ENCODE results near the gene STK32A.
"Not testable (repeated sequence)": the region's sequence is repeated elsewhere in the genome, so short reads cannot be mapped to it uniquely, and the experiment has no call there.

The STK32A gene

GRCh38 chr5:147348451-147348850 is 113.6 kb downstream of the STK32A start:
- no peak for DNase-seq

GRCh38 chr5:147349241-147349640 is 114.4 kb downstream of the STK32A start:
- DNase-seq, result no peak

- no peak for DNase-seq
Observed at GRCh38 chr5:147359101-147359500, 124.3 kb downstream of the STK32A start.

GRCh38 chr5:147359581-147359980 is 124.8 kb downstream of the STK32A start:
- DNase-seq, result no peak

GRCh38 chr5:147360816-147361215 is 126.0 kb downstream of the STK32A start:
- no peak for DNase-seq

GRCh38 chr5:147361441-147362175 is 126.8 kb downstream of the STK32A start:
- DNase-seq, result no peak

GRCh38 chr5:147367381-147367780 is 132.6 kb downstream of the STK32A start:
- DNase-seq, result not testable (repeated sequence)

GRCh38 chr5:147369742-147370374 is 135.0 kb downstream of the STK32A start:
- no peak for DNase-seq

GRCh38 chr5:147371290-147371689 is 136.5 kb downstream of the STK32A start:
- no peak for DNase-seq

- DNase-seq, result no peak
Observed at GRCh38 chr5:147372191-147372590, 137.4 kb downstream of the STK32A start.

- DNase-seq, result no peak
Observed at GRCh38 chr5:147373328-147373727, 138.5 kb downstream of the STK32A start.

GRCh38 chr5:147375151-147375550 is 140.3 kb downstream of the STK32A start:
- DNase-seq, result no peak

GRCh38 chr5:147377682-147378081 is 142.9 kb downstream of the STK32A start:
- no peak for DNase-seq

GRCh38 chr5:147381555-147381954 is 146.7 kb downstream of the STK32A start:
- no peak for DNase-seq

- no peak for DNase-seq
Observed at GRCh38 chr5:147382776-147383175, 147.9 kb downstream of the STK32A start.

GRCh38 chr5:147384346-147385193 is 149.7 kb downstream of the STK32A start:
- no peak for DNase-seq

GRCh38 chr5:147387109-147387508 is 152.3 kb downstream of the STK32A start:
- no peak for DNase-seq

- no peak for DNase-seq
Observed at GRCh38 chr5:147388184-147389108, 153.6 kb downstream of the STK32A start.

- no peak for DNase-seq
Observed at GRCh38 chr5:147390654-147391225, 155.9 kb downstream of the STK32A start.

GRCh38 chr5:147391781-147392180 is 157.0 kb downstream of the STK32A start:
- DNase-seq, result no peak

GRCh38 chr5:147393874-147394672 is 159.2 kb downstream of the STK32A start:
- no peak for DNase-seq
